Measurements from ENCODE around the gene DDX46. TPM values are rescaled to one million over a fixed set of nuclear protein-coding genes. Genes with fewer than 3 reads are reported as not detected.

Gene DDX46
- total and polyA plus RNA-seq, 7 donors, result 16.5 to 48.7 (median 46.5) TPM

- DNase-seq (no peak), ATAC-seq (peak; percentile 10 to 61 (median 50))
- no peak for TF ChIP-seq CTCF (IDR thresholded peaks at IDR 0.05)
- Histone ChIP-seq H3K9me3 (no peaks in the 10 kb centered on the region), H3K4me3 (no peak overlapping the region), H3K27me3 (ENCODE audit: insufficient read depth in 3 of 3, low read length in 2 of 3) (no peaks in the 10 kb centered on the region), H3K36me3 (ENCODE audit: insufficient read depth in 1 of 2, low read depth in 1 of 2) (peaks cover 8 to 100% of the 10 kb centered on the region in 2 donors), H3K4me1 (no peaks in the 10 kb centered on the region), H3K27ac (no peak overlapping the region)
- WGBS, 3 donors, result 36 to 58% (median 50%) methylated on average over 7 of the region's 7 CpGs
- intact Hi-C loops (cut with DNase I), result no loop called here
Observed at GRCh38 chr5:134821841-134822240, 63.3 kb downstream of the DDX46 start.

GRCh38 chr5:134824681-134825080 lies 66.1 kb downstream of the DDX46 start:
- H3K27ac ChIP-seq, result no peak overlapping the region
- no peaks in the 10 kb centered on the region for H3K4me1 ChIP-seq
- H3K9me3 ChIP-seq, result no peaks in the 10 kb centered on the region
- TF ChIP-seq CTCF (IDR thresholded peaks at IDR 0.05), result no peak
- no peak for DNase-seq
- peaks cover 8 to 100% of the 10 kb centered on the region in 2 donors for H3K36me3 ChIP-seq (ENCODE audit: insufficient read depth in 1 of 2, low read depth in 1 of 2)
- no peak for ATAC-seq
- no peaks in the 10 kb centered on the region for H3K27me3 ChIP-seq (ENCODE audit: insufficient read depth in 3 of 3, low read length in 2 of 3)
- 97 to 100% (median 97%) methylated on average over 1 of the region's 1 CpG for WGBS, 3 donors
- H3K4me3 ChIP-seq, result no peak overlapping the region
- intact Hi-C loops (cut with DNase I), result no loop called here

- TF ChIP-seq CTCF (IDR thresholded peaks at IDR 0.05), result no peak
- 89 to 93% (median 91%) methylated on average over 7 of the region's 7 CpGs for WGBS, 3 donors
- no peak for DNase-seq
- Histone ChIP-seq H3K27me3 (ENCODE audit: insufficient read depth in 3 of 3, low read length in 2 of 3) (no peaks in the 10 kb centered on the region), H3K27ac (no peak overlapping the region), H3K36me3 (ENCODE audit: insufficient read depth in 1 of 2, low read depth in 1 of 2) (peaks cover 5 to 96% of the 10 kb centered on the region in 2 donors), H3K4me3 (no peak overlapping the region), H3K9me3 (no peaks in the 10 kb centered on the region), H3K4me1 (no peaks in the 10 kb centered on the region)
- ATAC-seq, result no peak
- intact Hi-C loops (cut with DNase I), result no loop called here
Observed at GRCh38 chr5:134825212-134825611, 66.6 kb downstream of the DDX46 start.

GRCh38 chr5:134833340-134834032 lies 74.9 kb downstream of the DDX46 start:
- Histone ChIP-seq H3K27me3 (ENCODE audit: insufficient read depth in 3 of 3, low read length in 2 of 3) (no peaks in the 10 kb centered on the region), H3K36me3 (ENCODE audit: insufficient read depth in 1 of 2, low read depth in 1 of 2) (peaks cover 0 to 68% of the 10 kb centered on the region in 2 donors), H3K9me3 (no peaks in the 10 kb centered on the region), H3K27ac (no peak overlapping the region), H3K4me1 (no peaks in the 10 kb centered on the region), H3K4me3 (no peak overlapping the region)
- no peak for TF ChIP-seq CTCF (IDR thresholded peaks at IDR 0.05)
- 77 to 94% (median 86%) methylated on average over 3 of the region's 3 CpGs for WGBS, 3 donors
- ATAC-seq (no peak), DNase-seq (no peak)
- intact Hi-C loops (cut with DNase I), result no loop called here

DNA sequence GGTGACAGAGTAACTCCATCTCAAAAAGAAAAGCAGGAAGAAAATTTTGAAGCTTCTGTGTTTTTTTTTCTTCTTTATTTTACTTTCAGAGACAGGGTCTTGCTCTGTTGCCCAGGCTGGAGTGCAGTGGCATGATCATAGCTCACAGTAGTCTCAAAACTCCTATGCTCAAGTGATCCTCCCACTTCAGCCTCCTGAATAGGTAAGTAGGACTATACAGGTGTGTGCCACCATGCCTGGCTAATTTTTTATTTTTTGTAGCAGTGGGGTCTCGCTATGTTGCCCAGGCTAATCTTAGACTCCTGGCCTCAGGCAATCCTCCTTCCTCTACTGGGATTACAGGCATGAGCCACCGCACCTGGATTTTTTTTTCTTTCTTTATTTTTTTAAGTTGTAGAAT lies 77.0 kb downstream of the DDX46 start:
- Histone ChIP-seq H3K4me3 (no peak overlapping the region), H3K27ac (no peak overlapping the region), H3K4me1 (no peaks in the 10 kb centered on the region), H3K9me3 (no peaks in the 10 kb centered on the region), H3K36me3 (ENCODE audit: insufficient read depth in 1 of 2, low read depth in 1 of 2) (peaks cover 0 to 71% of the 10 kb centered on the region in 2 donors), H3K27me3 (ENCODE audit: insufficient read depth in 3 of 3, low read length in 2 of 3) (no peaks in the 10 kb centered on the region)
- WGBS, 3 donors, result 96 to 100% (median 98%) methylated on average over 2 of the region's 2 CpGs
- no peak for TF ChIP-seq CTCF (IDR thresholded peaks at IDR 0.05)
- ATAC-seq (no peak), DNase-seq (no peak)
- intact Hi-C loops (cut with DNase I), result no loop called here
